22Rv1 (cell line): ENCODE data around the gene OR5T3.
"Not testable (repeated sequence)": the region's sequence is repeated elsewhere in the genome, so short reads cannot be mapped to it uniquely, and the experiment has no call there.

Experiments used
- H3K27ac ChIP-seq: fragments of 450-650 bp; 2 replicates; pipeline ENCODE4 v1.5.1; 2017
- CTCF ChIP-seq: fragments of 450-650 bp; IDR thresholded peaks from 2 replicates; pipeline ENCODE4 v1.5.1; 2017; ENCODE audit warnings: mild to moderate bottlenecking
- ZFX ChIP-seq: fragments of 450-650 bp; IDR thresholded peaks from 2 replicates; pipeline ENCODE4 v1.6.1; 2017; ENCODE audit warnings: antibody characterized with exemption, borderline replicate concordance

The OR5T3 gene

GRCh38 chr11:56251954-56252353, at the start of gene OR5T3:
OR5T3 (plus strand) TSS chr11:56252254; CDS start chr11:56252254, 0 bp downstream.
- H3K27ac ChIP-seq, result no peak within 1 kb of the TSS
- TF ChIP-seq ZFX (no peak), CTCF (no peak)

DNA sequence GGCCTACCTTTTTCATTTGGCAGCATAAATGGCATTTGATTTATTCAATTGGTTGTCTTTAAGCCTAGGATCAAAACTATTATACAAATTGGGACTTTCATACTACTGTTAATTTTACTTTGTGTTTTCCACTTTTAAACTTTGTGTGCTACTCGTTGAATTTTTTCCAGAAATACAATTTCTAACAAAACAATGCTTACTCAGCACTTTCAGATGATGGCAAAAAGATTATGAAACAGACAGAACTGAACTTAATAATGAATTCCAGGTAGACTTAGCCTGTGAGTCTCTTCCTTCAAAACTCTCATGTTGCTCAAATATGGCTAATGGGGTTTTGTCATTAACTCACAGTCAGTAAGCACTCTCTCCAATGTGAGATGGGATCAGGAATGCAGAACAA, 44.3 kb upstream of the OR5T3 start:
- TF ChIP-seq CTCF (no peak), ZFX (no peak)
- no peak overlapping the region for H3K27ac ChIP-seq

- TF ChIP-seq CTCF (no peak), ZFX (no peak)
- H3K27ac ChIP-seq, result no peak overlapping the region
Observed at GRCh38 chr11:56214537-56214936, 37.5 kb upstream of the OR5T3 start.

- not testable (repeated sequence) for H3K27ac ChIP-seq
Observed at GRCh38 chr11:56219735-56220134, 32.3 kb upstream of the OR5T3 start.

GRCh38 chr11:56234155-56234554, 17.9 kb upstream of the OR5T3 start, which contains the start of gene OR5T2:
OR5T2 (minus strand) TSS chr11:56234255; CDS start chr11:56233062, 1,193 bp downstream.
- H3K27ac ChIP-seq, result no peak within 1 kb of the TSS
- TF ChIP-seq CTCF, result no peak

DNA sequence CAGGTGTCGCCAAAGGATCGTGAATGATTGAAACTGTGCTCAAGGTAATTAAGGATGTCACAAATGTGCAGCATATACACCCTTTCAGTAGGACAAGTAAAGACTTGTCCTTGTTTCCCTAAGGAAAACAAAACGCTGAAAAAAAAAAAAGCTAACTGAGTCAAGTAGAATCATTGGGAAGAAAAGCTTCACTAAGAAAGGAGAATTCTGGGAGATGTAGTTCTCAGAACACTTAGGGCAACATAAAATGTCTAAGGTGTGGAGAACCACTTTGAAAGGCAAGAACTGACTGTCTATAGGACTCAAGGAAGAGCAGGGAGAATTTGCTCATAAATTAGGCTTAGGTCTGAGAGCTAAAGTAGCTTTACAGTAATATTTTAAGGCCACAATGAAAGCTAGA, 19.0 kb downstream of the OR5T3 start:
- no peak overlapping the region for H3K27ac ChIP-seq
- TF ChIP-seq ZFX (no peak), CTCF (no peak)

DNA sequence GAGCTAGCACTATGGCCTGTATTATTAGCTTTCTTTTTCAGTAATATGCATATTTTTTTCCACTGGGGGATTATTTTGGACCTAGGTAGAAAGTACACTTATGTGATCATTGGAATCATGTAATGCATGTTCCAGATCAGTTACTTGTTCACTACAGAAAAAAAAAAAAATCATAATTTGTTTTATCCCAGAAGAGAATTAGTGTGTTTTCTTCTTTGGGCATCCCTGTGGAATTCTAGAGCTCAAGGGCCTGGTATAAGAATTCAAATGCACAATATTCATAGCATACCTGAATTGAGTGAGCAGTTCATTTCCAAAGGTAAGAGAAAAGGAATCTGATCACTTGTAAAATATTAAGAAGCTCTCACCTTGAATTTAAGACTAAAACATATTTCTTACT, 21.8 kb downstream of the OR5T3 start, which contains the start of gene OR5T1:
OR5T1 (plus strand) TSS at position 301 of the 400 bp plus-strand sequence. CDS start 1,485 bp downstream, outside the sequence.
- H3K27ac ChIP-seq, result no peak within 1 kb of the TSS
- TF ChIP-seq CTCF, result no peak
- TF ChIP-seq ZFX, result no peak

- no peak within 1 kb of the TSS for H3K27ac ChIP-seq
- TF ChIP-seq CTCF, result no peak
- TF ChIP-seq ZFX, result no peak
Observed at GRCh38 chr11:56292154-56292553, 40.1 kb downstream of the OR5T3 start, which contains the start of gene OR8H1. OR8H1 (minus strand) TSS chr11:56292254; CDS start chr11:56291062, 1,192 bp downstream.
